Fibroblast of the aortic adventitia (primary cell): Measurements from ENCODE around the gene MTCL3.

Source experiments
- DNase-seq: peaks from one replicate; pipeline ENCODE4 v3.0.0-alpha.2; 2010; ENCODE audit warnings: low read depth
- H3K4me3 ChIP-seq: 2 replicates; pipeline ENCODE4 v1.5.1; 2011; ENCODE audit warnings: low read depth, mild to moderate bottlenecking, control low read depth, low read length, moderate library complexity
- CTCF ChIP-seq: IDR thresholded peaks from 2 replicates; pipeline ENCODE4 v1.5.1; 2011; ENCODE audit warnings: mild to moderate bottlenecking, low read length, control low read depth, inconsistent platforms; ENCODE audit not compliant: insufficient read depth

MTCL3 gene

DNA sequence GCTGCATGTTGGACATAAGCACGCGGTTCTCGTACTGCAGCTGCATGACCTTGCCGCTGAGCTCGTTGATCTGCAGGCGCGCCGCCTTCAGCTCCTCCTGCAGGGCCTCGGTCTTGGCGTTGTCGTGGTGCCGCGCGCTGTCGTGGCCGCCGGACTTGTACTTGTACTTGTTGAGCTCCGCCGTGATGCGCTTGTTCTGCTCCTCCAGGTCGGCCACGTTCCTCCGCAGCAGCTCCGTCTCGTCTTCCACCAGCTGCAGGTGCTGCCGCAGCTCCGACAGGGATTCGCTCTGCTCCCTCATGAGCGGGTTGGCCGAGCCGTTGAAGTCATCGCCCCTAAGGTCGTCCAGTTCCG lies 43.3 kb downstream of the MTCL3 start:
- DNase-seq = no peak
- H3K4me3 ChIP-seq = no peak overlapping the region
- no peak for TF ChIP-seq CTCF

DNA sequence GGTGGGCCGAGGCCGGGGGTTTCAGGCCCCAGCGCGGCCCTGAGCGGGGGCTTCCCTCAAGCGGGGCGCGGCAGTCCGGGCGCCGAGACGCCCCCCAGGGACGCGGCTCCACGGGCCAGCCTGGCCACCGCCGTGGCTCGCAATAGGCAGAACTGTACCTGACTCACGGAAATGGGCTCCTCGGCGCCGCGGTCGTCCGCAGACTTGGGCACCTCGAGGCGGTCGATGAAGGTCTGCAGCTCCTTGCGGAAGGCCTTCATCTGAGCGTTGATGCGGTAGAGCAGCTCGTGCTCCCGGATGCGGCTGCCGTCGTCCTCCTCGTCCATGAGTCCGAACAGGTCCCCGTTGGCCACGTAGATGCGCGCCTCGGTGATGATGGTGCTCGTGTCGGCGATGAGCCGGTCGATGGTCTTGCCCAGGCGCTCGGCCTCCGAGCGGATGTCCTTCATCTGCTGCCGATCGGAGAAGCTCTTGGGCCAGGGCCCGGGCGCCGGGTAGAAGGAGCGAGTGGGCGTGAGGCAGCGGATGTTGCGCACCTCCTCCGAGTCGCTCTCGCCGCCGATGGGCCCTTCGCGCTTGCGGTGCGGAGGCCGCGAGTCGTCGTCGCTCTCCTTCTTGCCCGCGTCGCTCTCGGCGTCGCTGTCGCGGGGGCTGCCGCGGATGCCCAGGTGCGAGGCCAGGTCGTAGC lies 43.9 kb downstream of the MTCL3 start:
- H3K4me3 ChIP-seq = no peak overlapping the region
- TF ChIP-seq CTCF = no peak
- DNase-seq = no peak

- DNase-seq = no peak
- H3K4me3 ChIP-seq = no peak overlapping the region
- no peak for TF ChIP-seq CTCF
These were observed 47.5 kb downstream of the MTCL3 start for GRCh38 chr6:127471379-127472255.

DNA sequence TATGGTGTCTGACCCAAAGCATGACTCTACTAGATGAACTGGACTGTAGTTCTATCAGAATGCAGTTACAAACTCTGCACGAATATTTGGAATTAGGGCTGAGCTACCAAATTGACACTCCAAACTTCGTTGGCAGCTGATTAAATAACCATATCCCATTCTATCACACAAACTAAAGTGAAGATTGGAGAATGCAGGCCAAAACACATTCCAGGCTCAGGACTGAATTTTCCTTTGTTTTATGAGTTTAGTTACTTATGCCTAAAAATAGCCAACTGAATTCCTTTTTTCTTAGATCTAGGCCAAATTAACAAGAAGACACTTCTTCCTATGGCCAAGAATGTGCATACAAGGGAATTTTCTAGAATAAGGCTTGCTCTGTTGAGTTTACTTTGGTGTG lies 50.2 kb downstream of the MTCL3 start:
- no peak overlapping the region for H3K4me3 ChIP-seq
- no peak for TF ChIP-seq CTCF
- DNase-seq = no peak

- TF ChIP-seq CTCF = no peak
- DNase-seq = no peak
These were observed 52.7 kb downstream of the MTCL3 start for GRCh38 chr6:127466416-127466815.

DNA sequence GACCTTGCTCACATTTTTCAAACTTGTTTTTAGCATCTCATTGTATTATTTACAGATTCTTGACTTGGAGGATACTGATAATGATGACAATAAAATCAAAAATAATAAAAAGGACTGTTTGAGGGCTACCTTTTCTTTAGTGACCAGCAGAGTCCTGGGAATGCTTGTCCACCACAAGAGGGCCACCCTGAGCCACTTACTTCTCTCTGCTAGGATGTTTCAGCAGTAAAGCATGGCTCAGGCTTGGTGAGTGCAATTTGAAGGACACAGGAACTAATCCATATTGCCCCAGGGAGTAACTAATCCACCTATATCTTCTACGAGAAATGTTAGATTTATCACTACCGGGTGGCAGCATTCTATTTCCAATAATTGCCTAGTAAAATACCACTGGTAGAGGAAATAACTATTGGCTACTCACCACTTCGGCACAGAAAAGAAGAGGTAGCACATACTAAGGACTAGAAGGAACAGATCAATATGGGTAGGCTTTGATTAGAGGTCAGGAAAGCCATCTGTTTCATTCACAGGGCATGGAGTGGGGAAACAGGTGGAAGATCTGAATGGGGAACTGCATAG lies 54.2 kb downstream of the MTCL3 start:
- TF ChIP-seq CTCF = peak; percentile 94
- no peak overlapping the region for H3K4me3 ChIP-seq
- DNase-seq = peak; percentile 84

More at GRCh38 chr6:127466416-127466815, 52.7 kb downstream of the MTCL3 start:
- no peak overlapping the region for H3K4me3 ChIP-seq
